ENCODE results near the gene ZNRF2. TPM values are rescaled to one million over a fixed set of nuclear protein-coding genes. Genes with fewer than 3 reads are reported as not detected.

The ZNRF2 gene
- total RNA-seq, 1 donor: 6.5 TPM

GRCh38 chr7:30363778-30364563 lies 79.6 kb downstream of the ZNRF2 start:
- TF ChIP-seq CTCF (IDR thresholded peaks at IDR 0.05; ENCODE audit: insufficient read depth, low read depth, low read length): no peak
- DNase-seq (ENCODE audit: low read depth): no peak

GRCh38 chr7:30364773-30365172 lies 80.4 kb downstream of the ZNRF2 start:
- no peak for DNase-seq (ENCODE audit: low read depth)
- no peak overlapping the region for H3K4me3 ChIP-seq (ENCODE audit: low read depth, low read length)
- no peak for TF ChIP-seq CTCF (IDR thresholded peaks at IDR 0.05; ENCODE audit: insufficient read depth, low read depth, low read length)

More at GRCh38 chr7:30363778-30364563, 79.6 kb downstream of the ZNRF2 start:
- H3K4me3 ChIP-seq (ENCODE audit: low read depth, low read length): no peak overlapping the region

- TF ChIP-seq CTCF (IDR thresholded peaks at IDR 0.05; ENCODE audit: insufficient read depth, low read depth, low read length): no peak
- H3K4me3 ChIP-seq (ENCODE audit: low read depth, low read length): no peak overlapping the region
- DNase-seq (ENCODE audit: low read depth): no peak
These were observed 81.2 kb downstream of the ZNRF2 start for GRCh38 chr7:30365621-30366020.

GRCh38 chr7:30366606-30367005 lies 82.2 kb downstream of the ZNRF2 start:
- DNase-seq (ENCODE audit: low read depth): no peak
- no peak for TF ChIP-seq CTCF (IDR thresholded peaks at IDR 0.05; ENCODE audit: insufficient read depth, low read depth, low read length)
- H3K4me3 ChIP-seq (ENCODE audit: low read depth, low read length): no peak overlapping the region

- DNase-seq (ENCODE audit: low read depth): no peak
- no peak for TF ChIP-seq CTCF (IDR thresholded peaks at IDR 0.05; ENCODE audit: insufficient read depth, low read depth, low read length)
- H3K4me3 ChIP-seq (ENCODE audit: low read depth, low read length): no peak overlapping the region
These were observed 83.2 kb downstream of the ZNRF2 start for GRCh38 chr7:30367561-30367960.

GRCh38 chr7:30369879-30370278 lies 85.5 kb downstream of the ZNRF2 start:
- TF ChIP-seq CTCF (IDR thresholded peaks at IDR 0.05; ENCODE audit: insufficient read depth, low read depth, low read length): no peak
- H3K4me3 ChIP-seq (ENCODE audit: low read depth, low read length): no peak overlapping the region
- DNase-seq (ENCODE audit: low read depth): no peak

GRCh38 chr7:30371321-30371720 lies 86.9 kb downstream of the ZNRF2 start:
- TF ChIP-seq CTCF (IDR thresholded peaks at IDR 0.05; ENCODE audit: insufficient read depth, low read depth, low read length): no peak
- H3K4me3 ChIP-seq (ENCODE audit: low read depth, low read length): no peak overlapping the region
- DNase-seq (ENCODE audit: low read depth): no peak

Data from fibroblast of villous mesenchyme (primary cell).